Measurements from ENCODE around the gene SCYL1.

DNA sequence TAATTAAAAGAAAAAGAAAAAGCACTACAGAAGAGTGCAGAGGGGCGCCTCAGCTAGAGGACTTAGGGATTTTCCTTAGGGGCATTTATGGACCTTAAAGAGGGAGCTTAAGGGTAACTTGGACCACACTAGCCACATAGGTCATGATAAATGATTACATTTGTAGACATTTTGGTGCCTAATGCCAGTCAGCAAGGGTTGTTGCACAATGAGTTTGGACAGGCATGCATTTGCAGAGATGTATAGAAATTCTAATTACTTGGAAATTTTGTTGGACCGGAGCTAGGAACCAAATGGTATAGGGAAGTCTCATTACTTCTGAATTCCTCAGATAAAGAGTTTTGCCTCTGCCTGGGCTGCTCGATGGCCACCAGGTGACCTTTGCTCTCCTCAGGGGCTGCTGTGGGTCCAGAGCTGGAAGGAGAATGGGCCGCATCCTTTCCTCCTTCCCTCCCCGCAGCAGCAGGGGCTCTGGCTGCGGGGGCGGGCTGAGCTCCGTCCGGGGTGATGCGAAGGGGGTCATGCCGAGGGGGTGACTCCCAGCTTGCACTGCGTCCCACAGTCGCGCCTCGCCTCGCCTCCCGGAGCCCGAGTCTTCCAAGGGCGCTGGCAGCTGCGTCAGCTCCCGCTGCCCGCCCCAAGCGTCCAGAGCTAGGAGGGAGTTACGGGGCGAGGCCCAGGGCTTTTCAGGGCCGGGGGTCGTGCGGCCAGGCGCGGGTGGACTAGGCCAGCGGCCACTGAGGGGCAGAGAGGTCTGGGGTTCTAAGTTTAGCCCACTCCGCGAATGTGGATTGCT lies 46.3 kb upstream of the SCYL1 start:
- TF ChIP-seq, protein P1, sequence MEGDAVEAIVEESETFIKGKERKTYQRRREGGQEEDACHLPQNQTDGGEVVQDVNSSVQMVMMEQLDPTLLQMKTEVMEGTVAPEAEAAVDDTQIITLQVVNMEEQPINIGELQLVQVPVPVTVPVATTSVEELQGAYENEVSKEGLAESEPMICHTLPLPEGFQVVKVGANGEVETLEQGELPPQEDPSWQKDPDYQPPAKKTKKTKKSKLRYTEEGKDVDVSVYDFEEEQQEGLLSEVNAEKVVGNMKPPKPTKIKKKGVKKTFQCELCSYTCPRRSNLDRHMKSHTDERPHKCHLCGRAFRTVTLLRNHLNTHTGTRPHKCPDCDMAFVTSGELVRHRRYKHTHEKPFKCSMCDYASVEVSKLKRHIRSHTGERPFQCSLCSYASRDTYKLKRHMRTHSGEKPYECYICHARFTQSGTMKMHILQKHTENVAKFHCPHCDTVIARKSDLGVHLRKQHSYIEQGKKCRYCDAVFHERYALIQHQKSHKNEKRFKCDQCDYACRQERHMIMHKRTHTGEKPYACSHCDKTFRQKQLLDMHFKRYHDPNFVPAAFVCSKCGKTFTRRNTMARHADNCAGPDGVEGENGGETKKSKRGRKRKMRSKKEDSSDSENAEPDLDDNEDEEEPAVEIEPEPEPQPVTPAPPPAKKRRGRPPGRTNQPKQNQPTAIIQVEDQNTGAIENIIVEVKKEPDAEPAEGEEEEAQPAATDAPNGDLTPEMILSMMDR (conservative IDR thresholded peaks at IDR 0.05) = no peak
- TF ChIP-seq EZH2 (IDR thresholded peaks at IDR 0.05; ENCODE audit: low read depth) = no peak
